Mesendoderm (in vitro differentiated cells): ENCODE results near the gene CDC16.
A peak's percentile ranks its signal among the peaks of the same experiment; 100 is the strongest.

Experiments
- DNase-seq: peaks from one replicate; pipeline ENCODE4 v3.0.0; 2013
- H2AK5ac ChIP-seq: 2 replicates; pipeline ENCODE4 v1.6.1; 2013; ENCODE audit warnings: low read length, inconsistent platforms
- H2BK120ac ChIP-seq: 2 replicates; pipeline ENCODE4 v1.6.1; 2013; ENCODE audit warnings: low read depth, mild to moderate bottlenecking, low read length, moderate library complexity, mixed read lengths
- H2BK15ac ChIP-seq: replicated peaks from 2 replicates; pipeline ENCODE4 v1.6.1; 2013; ENCODE audit warnings: low read depth, mild to moderate bottlenecking, moderate library complexity
- H2BK5ac ChIP-seq: 2 replicates; pipeline ENCODE4 v1.6.1; 2013; ENCODE audit warnings: low read length, inconsistent platforms
- H3K18ac ChIP-seq: 2 replicates; pipeline ENCODE4 v1.6.1; 2013; ENCODE audit warnings: mild to moderate bottlenecking, low read length, mixed read lengths
- H3K23ac ChIP-seq: one replicate; pipeline ENCODE4 v1.6.1; 2013; ENCODE audit warnings: low read length
- H3K27ac ChIP-seq: 2 replicates; pipeline ENCODE4 v1.5.1; 2013; ENCODE audit warnings: low read depth, mild to moderate bottlenecking, inconsistent platforms, low read length, moderate library complexity
- H3K27me3 ChIP-seq: 2 replicates; pipeline ENCODE4 v1.6.1; 2013; ENCODE audit warnings: low read length, control low read depth, mild to moderate bottlenecking, inconsistent platforms; ENCODE audit not compliant: insufficient read depth, poor library complexity
- H3K36me3 ChIP-seq: 2 replicates; pipeline ENCODE4 v1.6.1; 2013; ENCODE audit warnings: low read length, inconsistent platforms; ENCODE audit not compliant: control insufficient read depth, insufficient read depth
- H3K4ac ChIP-seq: one replicate; pipeline ENCODE4 v1.6.1; 2013; ENCODE audit warnings: low read depth, mild to moderate bottlenecking, low read length, moderate library complexity
- H3K4me1 ChIP-seq: 2 replicates; pipeline ENCODE4 v1.6.1; 2013; ENCODE audit warnings: low read depth, low read length, inconsistent platforms; ENCODE audit not compliant: control insufficient read depth
- H3K4me2 ChIP-seq: 2 replicates; pipeline ENCODE4 v1.6.1; 2013; ENCODE audit warnings: low read length
- H3K4me3 ChIP-seq: 2 replicates; pipeline ENCODE4 v1.5.1; 2013; ENCODE audit warnings: mild to moderate bottlenecking, low read length
- H3K56ac ChIP-seq: one replicate; pipeline ENCODE4 v1.6.1; 2013; ENCODE audit warnings: low read length
- H3K79me1 ChIP-seq: 2 replicates; pipeline ENCODE4 v1.6.1; 2013; ENCODE audit warnings: low read length, inconsistent platforms
- H3K79me2 ChIP-seq: 2 replicates; pipeline ENCODE4 v1.6.1; 2013; ENCODE audit warnings: mild to moderate bottlenecking, low read length; ENCODE audit not compliant: control insufficient read depth, insufficient read depth
- H3K9ac ChIP-seq: 2 replicates; pipeline ENCODE4 v1.6.1; 2013; ENCODE audit warnings: low read length, inconsistent platforms
- H4K5ac ChIP-seq: one replicate; pipeline ENCODE4 v1.6.1; 2013; ENCODE audit warnings: low read length
- H4K8ac ChIP-seq: one replicate; pipeline ENCODE4 v1.6.1; 2013; ENCODE audit warnings: low read depth, mild to moderate bottlenecking, control low read depth, low read length, moderate library complexity
- WGBS: extraction: QIAGEN DNeasy Blood & Tissue Kit; methylation state at CpG from one replicate; pipeline ENCODE4 v1.1.7; 2013; ENCODE audit warnings: low lambda C conversion rate, missing lambda C conversion rate; ENCODE audit not compliant: insufficient coverage; ENCODE audit errors: extremely low coverage; 5-methylcytosine and 5-hydroxymethylcytosine counted together

CDC16 gene

DNA sequence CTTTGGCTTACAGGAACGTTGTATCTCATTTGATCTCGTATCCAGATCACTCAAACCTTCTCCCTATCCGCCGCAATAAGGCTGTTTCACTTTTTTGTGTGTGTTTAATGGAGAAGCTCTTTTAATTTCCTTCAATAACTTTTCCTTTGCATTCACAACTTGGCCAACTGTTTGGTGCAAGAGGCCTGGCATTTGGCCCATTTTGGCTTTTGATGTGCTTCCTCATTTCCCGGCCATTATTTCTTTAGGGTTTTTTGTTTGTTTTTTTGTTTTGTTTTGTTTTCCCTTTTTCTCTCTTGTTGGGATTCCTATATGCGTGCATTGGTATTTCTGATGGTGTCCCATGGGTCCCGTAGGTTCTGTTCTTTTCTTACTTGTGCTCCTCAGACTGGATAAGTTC lies 40.6 kb downstream of the CDC16 start:
- Histone ChIP-seq H3K27me3 (no peaks in the 10 kb centered on the region), H2BK120ac (no peak overlapping the region), H3K4me1 (no peaks in the 10 kb centered on the region), H3K36me3 (peaks cover 8% of the 10 kb centered on the region), H3K27ac (no peak overlapping the region), H3K4me3 (no peak overlapping the region), H3K56ac (no peak overlapping the region), H2AK5ac (no peak overlapping the region), H3K18ac (no peak overlapping the region), H2BK5ac (no peak overlapping the region), H3K79me1 (no peaks in the 10 kb centered on the region), H3K79me2 (no peaks in the 10 kb centered on the region), H4K5ac (no peak overlapping the region), H3K23ac (no peak overlapping the region), H3K9ac (no peak overlapping the region), H3K4me2 (no peak overlapping the region), H2BK15ac (no peak overlapping the region), H4K8ac (no peak overlapping the region), H3K4ac (no peak overlapping the region)
- no CpG with 5 or more reads among the region's 7 CpGs for WGBS
- DNase-seq: no peak

DNA sequence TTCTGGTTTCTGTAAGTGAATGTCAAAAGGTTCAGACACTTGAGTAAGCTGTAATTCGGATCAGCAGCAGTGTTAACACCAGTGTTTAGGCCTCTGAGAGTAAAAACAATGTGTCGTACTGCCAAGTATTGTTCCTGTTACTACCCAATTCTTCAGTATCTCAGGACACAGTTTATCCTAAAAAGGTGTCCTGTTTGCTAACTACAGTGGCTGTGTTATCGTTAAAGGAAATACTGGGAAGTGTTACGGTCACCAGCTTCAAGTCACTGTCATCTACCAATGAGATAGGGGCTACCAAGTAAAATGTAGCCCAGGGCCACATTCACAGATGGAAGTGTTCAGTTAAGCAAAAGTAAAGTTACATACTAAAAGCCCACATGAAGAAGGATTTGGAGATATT lies 44.4 kb downstream of the CDC16 start:
- H3K79me2 ChIP-seq: peaks cover 8% of the 10 kb centered on the region
- no peak overlapping the region for H4K8ac ChIP-seq
- no peak overlapping the region for H3K4me3 ChIP-seq
- no peak overlapping the region for H4K5ac ChIP-seq
- H3K23ac ChIP-seq: no peak overlapping the region
- H3K4ac ChIP-seq: no peak overlapping the region
- H3K4me2 ChIP-seq: no peak overlapping the region
- no peak overlapping the region for H3K18ac ChIP-seq
- H2BK15ac ChIP-seq: no peak overlapping the region
- H3K36me3 ChIP-seq: no peaks in the 10 kb centered on the region
- DNase-seq: peak; percentile 14
- no peak overlapping the region for H2BK120ac ChIP-seq
- H3K27ac ChIP-seq: no peak overlapping the region
- H3K27me3 ChIP-seq: no peaks in the 10 kb centered on the region
- no peak overlapping the region for H2AK5ac ChIP-seq
- no peak overlapping the region for H3K56ac ChIP-seq
- no peaks in the 10 kb centered on the region for H3K79me1 ChIP-seq
- H3K9ac ChIP-seq: no peak overlapping the region
- peaks cover 3% of the 10 kb centered on the region for H3K4me1 ChIP-seq
- WGBS: no CpG with 5 or more reads among the region's 4 CpGs
- H2BK5ac ChIP-seq: no peak overlapping the region

DNA sequence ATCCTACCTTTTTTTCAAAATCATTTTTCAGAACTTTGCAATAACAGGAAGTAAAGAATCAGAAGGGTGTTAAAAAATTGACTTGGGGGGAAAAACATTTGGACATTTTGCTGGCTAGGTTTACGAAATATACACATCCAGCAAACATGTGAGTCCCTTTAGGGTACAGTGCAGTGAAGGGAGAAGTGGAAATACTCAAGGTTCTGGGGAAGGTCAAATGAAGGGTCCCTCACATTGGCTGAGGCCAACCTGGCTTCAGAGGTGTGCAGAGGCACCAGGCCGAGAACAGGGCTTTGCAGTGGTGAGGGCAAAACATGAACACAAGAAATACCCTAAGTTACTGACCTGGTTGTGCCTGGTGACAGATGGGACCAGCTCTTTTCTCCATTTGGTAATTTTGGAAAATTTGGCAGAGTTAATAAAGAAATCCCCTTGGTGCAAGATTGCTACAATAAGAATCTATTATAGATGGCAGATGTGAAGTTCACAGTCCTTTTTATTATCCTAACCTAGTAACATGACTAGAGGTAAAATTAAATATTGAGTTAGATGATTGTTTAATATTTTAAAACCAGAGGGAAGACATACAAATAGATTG lies 45.2 kb downstream of the CDC16 start:
- H3K79me2 ChIP-seq: peaks cover 10% of the 10 kb centered on the region
- no CpG with 5 or more reads among the region's 2 CpGs for WGBS
- H3K23ac ChIP-seq: no peak overlapping the region
- H3K79me1 ChIP-seq: peaks cover 3% of the 10 kb centered on the region
- no peak overlapping the region for H3K18ac ChIP-seq
- H2AK5ac ChIP-seq: no peak overlapping the region
- no peak overlapping the region for H3K4me3 ChIP-seq
- no peak overlapping the region for H3K4me2 ChIP-seq
- DNase-seq: no peak
- peak overlapping the region; percentile 37 for H3K9ac ChIP-seq
- no peak overlapping the region for H4K5ac ChIP-seq
- no peak overlapping the region for H3K4ac ChIP-seq
- no peak overlapping the region for H2BK120ac ChIP-seq
- peak overlapping the region; percentile 65 for H3K56ac ChIP-seq
- H3K27ac ChIP-seq: peak overlapping the region; percentile 9
- peaks cover 3% of the 10 kb centered on the region for H3K4me1 ChIP-seq
- H3K36me3 ChIP-seq: no peaks in the 10 kb centered on the region
- no peak overlapping the region for H2BK5ac ChIP-seq
- no peaks in the 10 kb centered on the region for H3K27me3 ChIP-seq
- no peak overlapping the region for H2BK15ac ChIP-seq
- no peak overlapping the region for H4K8ac ChIP-seq

DNA sequence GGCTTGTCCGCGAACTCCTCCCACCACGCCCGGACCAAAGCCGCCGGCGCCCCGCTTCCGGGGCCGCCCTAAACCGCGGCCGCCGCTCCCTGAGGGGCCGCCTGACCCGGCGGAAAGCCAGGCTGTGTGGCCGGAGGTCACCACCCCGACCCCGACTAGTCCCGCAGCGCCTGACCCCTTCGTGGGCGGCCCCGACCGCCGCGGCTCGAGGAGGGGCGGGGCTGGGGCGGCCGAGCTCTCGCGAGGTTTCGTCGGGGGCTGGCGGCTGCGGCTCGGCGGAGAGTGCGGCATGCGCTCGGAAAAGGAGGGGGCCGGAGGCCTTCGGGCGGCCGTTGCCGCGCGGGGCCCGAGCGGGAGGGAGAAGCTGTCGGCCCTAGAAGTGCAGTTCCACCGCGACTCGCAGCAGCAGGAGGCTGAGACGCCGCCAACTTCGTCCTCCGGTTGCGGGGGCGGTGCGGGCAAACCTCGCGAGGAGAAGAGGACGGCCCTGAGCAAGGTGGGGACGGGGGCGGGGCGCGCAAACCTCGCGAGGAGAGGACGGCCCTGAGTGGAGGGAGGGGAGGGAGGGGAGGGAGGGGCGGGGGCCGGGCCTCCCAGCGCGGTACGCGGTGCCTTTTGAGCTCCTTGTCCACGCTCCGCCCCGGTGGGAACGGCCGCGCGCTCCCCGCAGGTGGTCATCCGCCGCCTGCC lies 46.8 kb downstream of the CDC16 start, which contains the start of gene UPF3A:
Gene UPF3A, plus strand, starts transcription at position 251 of the 690 bp plus-strand sequence. Its CDS starts 39 bp downstream, at position 290.
- H3K36me3 ChIP-seq: no peaks in the 10 kb centered on the region
- no peak within 1 kb of the TSS for H3K23ac ChIP-seq
- H3K79me2 ChIP-seq: peaks cover 13% of the 10 kb centered on the region
- no peak within 1 kb of the TSS for H4K5ac ChIP-seq
- peaks cover 6% of the 10 kb centered on the region for H3K79me1 ChIP-seq
- peak within 1 kb of the TSS; percentile 3 for H2BK120ac ChIP-seq
- peak; percentile 96 for DNase-seq
- peak within 1 kb of the TSS; percentile 72 for H3K4ac ChIP-seq
- peak within 1 kb of the TSS; percentile 100 for H3K27ac ChIP-seq
- no peak within 1 kb of the TSS for H2AK5ac ChIP-seq
- H3K56ac ChIP-seq: peak within 1 kb of the TSS; percentile 96
- no peak within 1 kb of the TSS for H2BK15ac ChIP-seq
- peak within 1 kb of the TSS; percentile 98 for H3K18ac ChIP-seq
- H4K8ac ChIP-seq: peak within 1 kb of the TSS; percentile 91
- H3K4me1 ChIP-seq: peaks cover 3% of the 10 kb centered on the region
- H3K4me2 ChIP-seq: peak within 1 kb of the TSS; percentile 49
- H3K9ac ChIP-seq: peak within 1 kb of the TSS; percentile 92
- WGBS: no CpG with 5 or more reads among the region's 89 CpGs
- no peaks in the 10 kb centered on the region for H3K27me3 ChIP-seq
- H3K4me3 ChIP-seq: peak within 1 kb of the TSS; percentile 82
- H2BK5ac ChIP-seq: peak within 1 kb of the TSS; percentile 89

DNA sequence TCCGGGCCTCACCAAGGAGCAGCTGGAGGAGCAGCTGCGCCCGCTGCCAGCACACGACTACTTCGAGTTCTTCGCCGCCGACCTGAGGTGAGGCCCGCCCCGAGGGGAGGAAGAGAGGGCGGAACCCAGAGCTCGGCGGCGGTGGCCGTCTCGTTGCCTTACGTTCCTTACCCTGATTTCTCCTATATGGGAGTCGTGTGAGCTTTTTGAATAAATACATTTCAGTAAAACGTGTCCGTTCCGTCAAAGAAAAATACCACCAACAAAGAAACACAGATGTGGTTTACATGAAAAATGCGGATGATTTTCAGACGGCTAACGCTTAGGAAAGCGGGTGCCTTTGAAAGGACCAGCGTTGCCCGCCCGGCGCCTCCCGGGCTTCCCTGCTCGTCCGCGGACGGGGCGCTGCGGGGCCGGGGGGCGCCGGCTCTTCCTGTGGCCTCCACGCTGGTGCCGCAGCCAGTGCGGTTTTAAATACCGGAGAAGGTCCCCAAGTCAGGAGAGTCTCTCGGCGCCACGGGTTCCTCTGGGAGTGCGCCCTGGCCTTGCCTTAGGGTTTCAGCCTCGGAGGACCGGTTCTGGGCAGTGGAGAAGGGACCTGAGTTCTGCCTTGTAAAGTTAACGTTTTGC lies 47.5 kb downstream of the CDC16 start:
- no peak overlapping the region for H2BK15ac ChIP-seq
- peak; percentile 86 for DNase-seq
- peak overlapping the region; percentile 58 for H3K4ac ChIP-seq
- no peak overlapping the region for H4K8ac ChIP-seq
- H4K5ac ChIP-seq: no peak overlapping the region
- peak overlapping the region; percentile 82 for H3K18ac ChIP-seq
- H3K27me3 ChIP-seq: no peaks in the 10 kb centered on the region
- H2BK120ac ChIP-seq: no peak overlapping the region
- H3K4me2 ChIP-seq: peak overlapping the region; percentile 18
- peak overlapping the region; percentile 18 for H2BK5ac ChIP-seq
- peak overlapping the region; percentile 94 for H3K56ac ChIP-seq
- peaks cover 7% of the 10 kb centered on the region for H3K79me1 ChIP-seq
- H3K36me3 ChIP-seq: peaks cover 4% of the 10 kb centered on the region
- peak overlapping the region; percentile 87 for H3K27ac ChIP-seq
- H3K23ac ChIP-seq: no peak overlapping the region
- peaks cover 3% of the 10 kb centered on the region for H3K4me1 ChIP-seq
- WGBS: no CpG with 5 or more reads among the region's 50 CpGs
- H3K79me2 ChIP-seq: peaks cover 13% of the 10 kb centered on the region
- peak overlapping the region; percentile 82 for H3K4me3 ChIP-seq
- H3K9ac ChIP-seq: peak overlapping the region; percentile 70
- H2AK5ac ChIP-seq: no peak overlapping the region
